Testis (tissue), 3 donors: ENCODE results near the gene TBCC. TPM values are rescaled to one million over a fixed set of nuclear protein-coding genes. Genes with fewer than 3 reads are reported as not detected.
"Not testable (repeated sequence)": the region's sequence is repeated elsewhere in the genome, so short reads cannot be mapped to it uniquely, and the experiment has no call there.

ENCODE experiments used
- DNase-seq: peaks from one replicate; pipeline ENCODE4 v3.0.0-alpha.2; 2019
- H3K27ac ChIP-seq, 2 donors: fragments of 200-600 bp; sonication (generic); one replicate each; pipeline ENCODE4 v1.5.1; 2019
- H3K27me3 ChIP-seq: fragments of 200-600 bp; sonication (generic); one replicate; pipeline ENCODE4 v1.5.1; 2019
- H3K36me3 ChIP-seq: fragments of 200-600 bp; sonication (generic); one replicate; pipeline ENCODE4 v1.5.1; 2017; ENCODE audit warnings: low read depth; ENCODE audit errors: missing control alignments
- H3K4me1 ChIP-seq: fragments of 200-600 bp; sonication (generic); one replicate; pipeline ENCODE4 v1.5.1; 2019
- H3K4me3 ChIP-seq, 2 donors: fragments of 200-600 bp; sonication (generic); one replicate each; pipeline ENCODE4 v1.5.1; 2017 to 2019
- H3K9me3 ChIP-seq: fragments of 200-600 bp; sonication (generic); one replicate; pipeline ENCODE4 v1.5.1; 2017
- POLR2A ChIP-seq: fragments of 450-650 bp; IDR thresholded peaks from one replicate; pipeline ENCODE4 v1.6.1; 2017; ENCODE audit warnings: antibody characterized with exemption, mild to moderate bottlenecking, moderate library complexity
- WGBS, 2 donors: methylation state at CpG; one replicate each; pipeline ENCODE4 v1.1.5; 2018; 5-methylcytosine and 5-hydroxymethylcytosine counted together
- intact Hi-C: fragments of 100-400 bp; cut with DNase I; formaldehyde crosslinking; loops from one replicate; pipeline ENCODE4 v1.15.1; 2023; ENCODE audit warnings: low total_unique reads
- polyA plus RNA-seq: library from polyadenylated mRNA; stranded (reverse); fragments of 350-450 nt; fragmentation: Illumina TruSeq; extraction: RNeasy Lipid Tissue Mini Kit (QIAGEN cat#74804); gene quantifications from one replicate; pipeline ENCODE4 v1.2.3, GENCODE V29; 2014; ENCODE audit warnings: low read depth, low replicate concordance; ENCODE audit not compliant: insufficient read depth
- total RNA-seq, 2 donors: library from RNA; depleted of rRNA; stranded (reverse); fragments of >200 nt; gene quantifications; one replicate each; pipeline ENCODE4 v1.2.3, GENCODE V29; 2016
- TF ChIP-seq, protein P1 (sequence below), 3 experiments: fragments of 450-650 bp in 2 of 3; fragments of 200-600 bp in 1 of 3; sonication (generic) in 1 of 3; IDR thresholded peaks; one replicate each; pipeline ENCODE4 v1.5.1; 2016 to 2019; ENCODE audit warnings: antibody characterized with exemption in 3 of 3, mild to moderate bottlenecking in 2 of 3, moderate library complexity in 1 of 3

Gene TBCC
- total and polyA plus RNA-seq, 3 donors from 2014 or later, result 35.0 to 52.1 (median 40.2) TPM

DNA sequence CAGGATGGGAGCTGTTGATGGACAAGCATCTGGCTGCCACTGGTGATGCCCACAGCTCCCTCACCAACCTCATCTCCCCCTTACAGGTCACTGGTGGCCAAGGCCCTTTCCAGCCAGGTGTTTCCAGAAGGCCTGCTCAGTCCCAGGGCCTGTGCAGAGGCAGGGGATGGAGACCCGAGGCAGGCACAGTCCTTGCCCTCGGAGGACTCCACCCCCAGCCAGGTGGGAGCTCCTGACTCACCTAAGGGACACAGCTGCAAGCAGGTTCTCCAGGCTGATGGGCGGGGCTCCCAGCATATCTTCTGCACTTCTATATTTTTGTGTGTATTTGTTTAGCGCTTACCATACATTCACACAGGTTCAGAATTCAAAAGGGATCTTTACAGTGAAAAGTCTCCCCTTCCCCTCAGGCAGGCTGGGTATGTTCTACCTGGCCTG, 40.9 kb downstream of the TBCC start:
- H3K27me3 ChIP-seq, result no peaks in the 10 kb centered on the region
- TF ChIP-seq, protein P1, sequence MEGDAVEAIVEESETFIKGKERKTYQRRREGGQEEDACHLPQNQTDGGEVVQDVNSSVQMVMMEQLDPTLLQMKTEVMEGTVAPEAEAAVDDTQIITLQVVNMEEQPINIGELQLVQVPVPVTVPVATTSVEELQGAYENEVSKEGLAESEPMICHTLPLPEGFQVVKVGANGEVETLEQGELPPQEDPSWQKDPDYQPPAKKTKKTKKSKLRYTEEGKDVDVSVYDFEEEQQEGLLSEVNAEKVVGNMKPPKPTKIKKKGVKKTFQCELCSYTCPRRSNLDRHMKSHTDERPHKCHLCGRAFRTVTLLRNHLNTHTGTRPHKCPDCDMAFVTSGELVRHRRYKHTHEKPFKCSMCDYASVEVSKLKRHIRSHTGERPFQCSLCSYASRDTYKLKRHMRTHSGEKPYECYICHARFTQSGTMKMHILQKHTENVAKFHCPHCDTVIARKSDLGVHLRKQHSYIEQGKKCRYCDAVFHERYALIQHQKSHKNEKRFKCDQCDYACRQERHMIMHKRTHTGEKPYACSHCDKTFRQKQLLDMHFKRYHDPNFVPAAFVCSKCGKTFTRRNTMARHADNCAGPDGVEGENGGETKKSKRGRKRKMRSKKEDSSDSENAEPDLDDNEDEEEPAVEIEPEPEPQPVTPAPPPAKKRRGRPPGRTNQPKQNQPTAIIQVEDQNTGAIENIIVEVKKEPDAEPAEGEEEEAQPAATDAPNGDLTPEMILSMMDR (IDR thresholded peaks at IDR 0.05), result no peak
- TF ChIP-seq POLR2A, result no peak
- 71 to 84% methylated on average over 4 of the region's 4 CpGs for WGBS, 2 donors

GRCh38 chr6:42704251-42704936, 41.5 kb downstream of the TBCC start:
- Histone ChIP-seq H3K4me3 (no peak overlapping the region), H3K9me3 (no peaks in the 10 kb centered on the region), H3K36me3 (no peaks in the 10 kb centered on the region), H3K27ac (no peak overlapping the region), H3K27me3 (no peaks in the 10 kb centered on the region), H3K4me1 (no peaks in the 10 kb centered on the region)
- intact Hi-C loops, result no loop called here
- WGBS, 2 donors, result 38 to 58% methylated on average over 21 to 24 of the region's 24 CpGs
- TF ChIP-seq, protein P1 (IDR thresholded peaks at IDR 0.05), result no peak
- TF ChIP-seq POLR2A, result no peak
- DNase-seq, result no peak

More for the DNA sequence above, 40.9 kb downstream of the TBCC start:
- Histone ChIP-seq H3K9me3 (no peaks in the 10 kb centered on the region), H3K4me3 (no peak overlapping the region), H3K4me1 (no peaks in the 10 kb centered on the region), H3K36me3 (no peaks in the 10 kb centered on the region), H3K27ac (no peak overlapping the region)
- DNase-seq, result no peak
- intact Hi-C loops, result no loop called here

DNA sequence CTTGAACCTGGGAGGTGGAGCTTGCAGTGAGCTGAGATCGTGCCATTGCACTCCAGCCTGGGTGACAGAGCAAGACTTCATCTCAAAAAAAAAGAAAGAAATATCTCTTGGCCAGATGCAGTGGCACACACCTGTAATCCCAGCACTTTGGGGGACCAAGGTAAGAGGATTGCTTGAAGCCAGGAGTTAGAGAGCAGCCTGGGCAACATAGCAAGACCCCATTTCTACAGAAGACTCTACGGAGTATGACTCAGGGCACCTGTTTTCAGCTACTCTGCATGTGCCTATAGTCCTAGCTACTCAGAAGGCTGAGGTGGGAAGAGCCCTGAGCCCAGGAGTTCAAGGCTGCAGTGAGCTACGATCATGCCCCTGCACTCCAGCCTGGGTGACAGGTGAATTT, 43.1 kb downstream of the TBCC start:
- intact Hi-C loops, H3K4me3 ChIP-seq, H3K36me3 ChIP-seq, H3K27ac ChIP-seq, DNase-seq, H3K4me1 ChIP-seq, H3K9me3 ChIP-seq, H3K27me3 ChIP-seq: not testable (repeated sequence)
- WGBS, 2 donors, result 94 to 100% methylated on average over 3 of the region's 3 CpGs

GRCh38 chr6:42702200-42702599, 43.7 kb downstream of the TBCC start:
- intact Hi-C loops, result no loop called here
- Histone ChIP-seq H3K27ac (no peak overlapping the region), H3K27me3 (no peaks in the 10 kb centered on the region), H3K4me1 (no peaks in the 10 kb centered on the region), H3K9me3 (no peaks in the 10 kb centered on the region), H3K4me3 (no peak overlapping the region), H3K36me3 (no peaks in the 10 kb centered on the region)
- 94 to 100% methylated on average over 1 to 2 of the region's 2 CpGs for WGBS, 2 donors
- TF ChIP-seq, protein P1 (IDR thresholded peaks at IDR 0.05), result no peak
- no peak for TF ChIP-seq POLR2A
- DNase-seq, result no peak

DNA sequence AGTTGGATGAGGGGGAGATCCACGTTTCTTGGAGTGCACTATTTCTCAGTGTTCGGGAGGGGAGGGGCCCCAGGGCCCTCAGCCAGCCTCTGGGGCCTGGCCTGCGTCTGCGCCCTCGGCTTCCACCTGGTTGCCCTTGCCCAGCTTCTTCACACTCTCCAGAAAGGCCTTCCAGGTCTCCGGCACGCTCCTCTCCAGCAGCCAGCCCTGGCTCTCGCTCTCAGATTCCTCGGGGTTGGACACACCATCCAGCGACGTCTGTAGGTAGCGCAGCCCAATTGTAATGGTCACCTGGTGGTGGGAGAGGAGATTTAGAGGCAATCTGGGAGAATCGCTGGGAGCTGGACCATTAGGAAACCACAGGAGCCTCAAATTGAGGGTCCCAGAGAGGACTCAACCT, 47.7 kb downstream of the TBCC start:
- no peaks in the 10 kb centered on the region for H3K27me3 ChIP-seq
- H3K9me3 ChIP-seq, result no peaks in the 10 kb centered on the region
- no peak for DNase-seq
- peaks cover 8% of the 10 kb centered on the region for H3K4me1 ChIP-seq
- intact Hi-C loops, result no loop called here
- H3K4me3 ChIP-seq, result no peak overlapping the region
- WGBS, 2 donors, result 78 to 86% methylated on average over 13 of the region's 13 CpGs
- no peak overlapping the region for H3K27ac ChIP-seq
- H3K36me3 ChIP-seq, result no peaks in the 10 kb centered on the region
- no peak for TF ChIP-seq POLR2A
- TF ChIP-seq, protein P1 (IDR thresholded peaks at IDR 0.05), result no peak
